Stimulated activated CD8-positive, alpha-beta memory T cell treated with anti-CD3 and anti-CD28 coated beads, Interleukin-7, amount 100 ng/mL, for 24 hours (primary cell): Measurements from ENCODE around the gene COL5A2.

Experiments used
- DNase-seq: peaks from one replicate; pipeline ENCODE4 v3.0.0-alpha.2; 2020; ENCODE audit warnings: low read depth

The COL5A2 gene

GRCh38 chr2:189049709-189050164, 129.8 kb downstream of the COL5A2 start:
- no peak for DNase-seq

- no peak for DNase-seq
Measured at GRCh38 chr2:189048189-189048588, 131.4 kb downstream of the COL5A2 start.

GRCh38 chr2:189047171-189047888, 132.2 kb downstream of the COL5A2 start:
- no peak for DNase-seq

GRCh38 chr2:189046320-189046719, 133.2 kb downstream of the COL5A2 start:
- DNase-seq: no peak

GRCh38 chr2:189045836-189046235, 133.7 kb downstream of the COL5A2 start:
- DNase-seq: no peak

- DNase-seq: no peak
Measured at GRCh38 chr2:189037518-189037917, 142.0 kb downstream of the COL5A2 start.

GRCh38 chr2:189024901-189025618, 154.5 kb downstream of the COL5A2 start:
- no peak for DNase-seq

GRCh38 chr2:189022492-189022891, 157.1 kb downstream of the COL5A2 start:
- no peak for DNase-seq

GRCh38 chr2:189022053-189022481, 157.5 kb downstream of the COL5A2 start:
- DNase-seq: no peak

- DNase-seq: no peak
Measured at GRCh38 chr2:189020179-189020578, 159.4 kb downstream of the COL5A2 start.

GRCh38 chr2:189018631-189019030, 160.9 kb downstream of the COL5A2 start:
- DNase-seq: no peak

- DNase-seq: no peak
Measured at GRCh38 chr2:189016311-189016861, 163.2 kb downstream of the COL5A2 start.

GRCh38 chr2:189015359-189015758, 164.2 kb downstream of the COL5A2 start:
- no peak for DNase-seq

- DNase-seq: no peak
Measured at GRCh38 chr2:189014449-189015138, 165.0 kb downstream of the COL5A2 start.

GRCh38 chr2:189013671-189014448, 165.7 kb downstream of the COL5A2 start:
- no peak for DNase-seq

- DNase-seq: no peak
Measured at GRCh38 chr2:189013031-189013430, 166.5 kb downstream of the COL5A2 start.

GRCh38 chr2:189012351-189012750, 167.2 kb downstream of the COL5A2 start:
- no peak for DNase-seq

- no peak for DNase-seq
Measured at GRCh38 chr2:189010536-189010935, 169.0 kb downstream of the COL5A2 start.

GRCh38 chr2:189008555-189009262, 170.9 kb downstream of the COL5A2 start:
- DNase-seq: no peak

- DNase-seq: no peak
Measured at GRCh38 chr2:189002079-189002478, 177.5 kb downstream of the COL5A2 start.

- no peak for DNase-seq
Measured at GRCh38 chr2:189000221-189000620, 179.3 kb downstream of the COL5A2 start.
